MG63 (cell line): ENCODE data around the gene MCM8. TPM values are rescaled to one million over a fixed set of nuclear protein-coding genes. Genes with fewer than 3 reads are reported as not detected.

Experiments
- DNase-seq: peaks from one replicate; pipeline ENCODE4 v3.0.0-alpha.2; 2020
- H3K27me3 ChIP-seq: fragments of 250-450 bp; sonication (Bioruptor Pico); 2 replicates; pipeline ENCODE4 v1.5.1; 2020; ENCODE audit warnings: mild to moderate bottlenecking, moderate library complexity
- H3K36me3 ChIP-seq: fragments of 250-450 bp; sonication (Bioruptor Pico); 2 replicates; pipeline ENCODE4 v1.5.1; 2020; ENCODE audit warnings: mild to moderate bottlenecking, moderate library complexity
- H3K4me3 ChIP-seq: fragments of 250-450 bp; sonication (Bioruptor Pico); 2 replicates; pipeline ENCODE4 v1.5.1; 2020; ENCODE audit warnings: mild to moderate bottlenecking, moderate library complexity
- H3K9me3 ChIP-seq: fragments of 250-450 bp; sonication (Bioruptor Pico); 2 replicates; pipeline ENCODE4 v1.5.1; 2020; ENCODE audit warnings: mild to moderate bottlenecking, moderate library complexity
- total RNA-seq: library from RNA; depleted of rRNA; stranded (reverse); fragments of >200 nt; shearing (Covaris generic); gene quantifications from 2 replicates; pipeline ENCODE4 v1.2.3, GENCODE V29; 2014; ENCODE audit warnings: low replicate concordance; rRNA removed

MCM8 gene
- total RNA-seq = 11.1 and 15.9 TPM in 2 replicates

GRCh38 chr20:5950271-5951031 is at the start of gene MCM8, which contains the start of gene TRMT6:
Gene MCM8 (plus strand): TSS chr20:5950652. CDS start chr20:5952016, 1,364 bp downstream.
Gene TRMT6 (minus strand): TSS chr20:5950533. CDS start chr20:5950405, 128 bp downstream.
- no peaks in the 10 kb centered on the region for H3K27me3 ChIP-seq
- peaks cover 20% of the 10 kb centered on the region for H3K36me3 ChIP-seq
- DNase-seq = peak; percentile 93
- H3K9me3 ChIP-seq = no peaks in the 10 kb centered on the region
- H3K4me3 ChIP-seq = peak within 1 kb of the TSS; percentile 88

GRCh38 chr20:5900908-5901307 is 49.5 kb upstream of the MCM8 start:
- Histone ChIP-seq H3K27me3 (peaks cover 3% of the 10 kb centered on the region; the same call in 1 of the 2 replicates), H3K36me3 (no peaks in the 10 kb centered on the region), H3K4me3 (no peak overlapping the region), H3K9me3 (no peaks in the 10 kb centered on the region)
- no peak for DNase-seq

GRCh38 chr20:5908981-5909380 is 41.5 kb upstream of the MCM8 start:
- H3K9me3 ChIP-seq = no peaks in the 10 kb centered on the region
- peaks cover 18% of the 10 kb centered on the region for H3K27me3 ChIP-seq
- no peaks in the 10 kb centered on the region for H3K36me3 ChIP-seq
- no peak for DNase-seq
- H3K4me3 ChIP-seq = no peak overlapping the region

- Histone ChIP-seq H3K9me3 (no peaks in the 10 kb centered on the region), H3K4me3 (no peak overlapping the region), H3K36me3 (no peaks in the 10 kb centered on the region), H3K27me3 (peaks cover 21% of the 10 kb centered on the region)
- DNase-seq = no peak
These were observed 40.3 kb upstream of the MCM8 start for GRCh38 chr20:5910186-5910585.

- H3K36me3 ChIP-seq = no peaks in the 10 kb centered on the region
- no peak overlapping the region for H3K4me3 ChIP-seq
- peaks cover 21% of the 10 kb centered on the region for H3K27me3 ChIP-seq
- no peaks in the 10 kb centered on the region for H3K9me3 ChIP-seq
- DNase-seq = no peak
These were observed 37.3 kb upstream of the MCM8 start for GRCh38 chr20:5913166-5913565.

- no peaks in the 10 kb centered on the region for H3K36me3 ChIP-seq
- peaks cover 19% of the 10 kb centered on the region for H3K27me3 ChIP-seq
- H3K9me3 ChIP-seq = no peaks in the 10 kb centered on the region
- H3K4me3 ChIP-seq = no peak overlapping the region
- DNase-seq = no peak
These were observed 35.6 kb upstream of the MCM8 start for GRCh38 chr20:5914859-5915258.

- DNase-seq = peak; percentile 29
- Histone ChIP-seq H3K9me3 (no peaks in the 10 kb centered on the region), H3K36me3 (no peaks in the 10 kb centered on the region), H3K4me3 (no peak overlapping the region), H3K27me3 (0 out of 2 replicates have a peak, but pooled peaks cover 2% of the 10 kb centered on the region)
These were observed 31.4 kb upstream of the MCM8 start for GRCh38 chr20:5918856-5919625.

- no peak for DNase-seq
- no peaks in the 10 kb centered on the region for H3K9me3 ChIP-seq
These were observed 30.6 kb upstream of the MCM8 start for GRCh38 chr20:5919626-5920544.

GRCh38 chr20:5920581-5920980 is 29.9 kb upstream of the MCM8 start:
- H3K9me3 ChIP-seq = no peaks in the 10 kb centered on the region
- H3K36me3 ChIP-seq = no peaks in the 10 kb centered on the region
- no peak for DNase-seq
- H3K4me3 ChIP-seq = no peak overlapping the region
- H3K27me3 ChIP-seq = no peaks in the 10 kb centered on the region

More at GRCh38 chr20:5919626-5920544, 30.6 kb upstream of the MCM8 start:
- Histone ChIP-seq H3K27me3 (no peaks in the 10 kb centered on the region), H3K36me3 (no peaks in the 10 kb centered on the region), H3K4me3 (no peak overlapping the region)

- no peaks in the 10 kb centered on the region for H3K27me3 ChIP-seq
- DNase-seq = no peak
- no peaks in the 10 kb centered on the region for H3K9me3 ChIP-seq
- H3K36me3 ChIP-seq = no peaks in the 10 kb centered on the region
- H3K4me3 ChIP-seq = no peak overlapping the region
These were observed 27.0 kb upstream of the MCM8 start for GRCh38 chr20:5923493-5923892.

GRCh38 chr20:5925551-5925950 is 24.9 kb upstream of the MCM8 start:
- H3K36me3 ChIP-seq = no peaks in the 10 kb centered on the region
- no peak for DNase-seq
- H3K27me3 ChIP-seq = no peaks in the 10 kb centered on the region
- no peak overlapping the region for H3K4me3 ChIP-seq
- H3K9me3 ChIP-seq = no peaks in the 10 kb centered on the region

- no peak overlapping the region for H3K4me3 ChIP-seq
- DNase-seq = no peak
- no peaks in the 10 kb centered on the region for H3K36me3 ChIP-seq
- H3K27me3 ChIP-seq = no peaks in the 10 kb centered on the region
- H3K9me3 ChIP-seq = no peaks in the 10 kb centered on the region
These were observed 22.5 kb upstream of the MCM8 start for GRCh38 chr20:5927749-5928462.

- no peak for DNase-seq
- H3K36me3 ChIP-seq = no peaks in the 10 kb centered on the region
- no peak overlapping the region for H3K4me3 ChIP-seq
- H3K9me3 ChIP-seq = no peaks in the 10 kb centered on the region
- H3K27me3 ChIP-seq = no peaks in the 10 kb centered on the region
These were observed 21.4 kb upstream of the MCM8 start for GRCh38 chr20:5928836-5929715.

- no peaks in the 10 kb centered on the region for H3K27me3 ChIP-seq
- H3K4me3 ChIP-seq = no peak overlapping the region
- no peak for DNase-seq
- no peaks in the 10 kb centered on the region for H3K9me3 ChIP-seq
- H3K36me3 ChIP-seq = no peaks in the 10 kb centered on the region
These were observed 19.0 kb upstream of the MCM8 start for GRCh38 chr20:5931411-5931810.

- DNase-seq = no peak
- Histone ChIP-seq H3K4me3 (no peak overlapping the region), H3K9me3 (no peaks in the 10 kb centered on the region), H3K27me3 (no peaks in the 10 kb centered on the region), H3K36me3 (no peaks in the 10 kb centered on the region)
These were observed 17.7 kb upstream of the MCM8 start for GRCh38 chr20:5932796-5933195.
